ENCODE data around the gene TAC3.
A peak's percentile ranks its signal among the peaks of the same experiment; 100 is the strongest.
"Not testable (repeated sequence)": the region's sequence is repeated elsewhere in the genome, so short reads cannot be mapped to it uniquely, and the experiment has no call there.

TAC3 gene

DNA sequence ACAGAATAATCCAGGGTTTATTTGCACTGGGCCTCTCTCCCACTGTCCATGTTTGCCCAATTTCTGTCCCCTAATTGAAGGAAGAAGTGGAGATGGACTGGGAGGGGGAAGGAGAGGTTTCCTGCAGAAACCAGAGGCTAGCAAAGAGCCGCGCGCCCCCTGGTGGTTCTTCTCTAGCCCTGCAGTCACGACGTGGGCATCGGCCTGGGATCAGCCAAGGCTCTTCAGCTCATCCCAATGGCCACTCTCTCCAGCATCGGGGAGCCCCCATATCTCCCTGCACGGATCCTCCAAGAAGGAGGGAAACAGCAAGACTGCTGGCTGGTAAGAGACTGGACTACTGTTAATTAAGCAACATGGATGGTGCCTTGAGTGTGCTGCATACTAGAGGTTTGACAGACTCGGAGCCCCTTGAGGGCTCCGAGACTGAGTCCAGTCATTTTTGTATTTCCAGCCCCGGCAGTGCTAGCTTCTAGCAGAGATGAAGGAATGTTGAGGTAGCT, 28.7 kb downstream of the TAC3 start:
- no peaks in the 10 kb centered on the region for H3K9me3 Mint-ChIP-seq
- ATAC-seq (peak; percentile 72), DNase-seq (ENCODE audit: low spot score in 2 of 2) (peak; percentile 68 to 84)
- H3K27ac Mint-ChIP-seq = no peak overlapping the region
- H3K4me3 Mint-ChIP-seq = no peak overlapping the region
- H3K36me3 Mint-ChIP-seq = no peaks in the 10 kb centered on the region
- H3K4me1 Mint-ChIP-seq = peaks cover 21% of the 10 kb centered on the region

DNA sequence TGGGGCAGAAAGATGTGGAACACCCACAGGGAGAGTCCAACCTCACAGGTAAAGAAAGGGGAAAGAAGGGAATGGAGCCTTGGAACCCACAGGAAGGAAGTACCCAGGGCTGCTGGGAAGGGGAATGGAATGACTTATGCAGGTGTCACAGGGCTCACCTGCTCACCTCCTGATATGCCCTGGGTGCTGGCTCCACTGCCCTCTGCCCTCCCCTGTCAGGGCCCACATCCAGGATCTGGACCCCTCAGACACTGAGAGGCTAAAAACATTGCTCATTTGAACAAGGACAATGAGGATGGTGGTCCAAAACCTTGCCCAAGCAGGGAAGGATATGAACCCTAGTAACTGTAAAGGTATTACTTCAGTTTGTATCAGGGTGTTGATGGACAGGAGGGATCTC, 29.3 kb downstream of the TAC3 start:
- H3K9me3 Mint-ChIP-seq = no peaks in the 10 kb centered on the region
- H3K36me3 Mint-ChIP-seq = no peaks in the 10 kb centered on the region
- H3K4me1 Mint-ChIP-seq = peaks cover 21% of the 10 kb centered on the region

DNA sequence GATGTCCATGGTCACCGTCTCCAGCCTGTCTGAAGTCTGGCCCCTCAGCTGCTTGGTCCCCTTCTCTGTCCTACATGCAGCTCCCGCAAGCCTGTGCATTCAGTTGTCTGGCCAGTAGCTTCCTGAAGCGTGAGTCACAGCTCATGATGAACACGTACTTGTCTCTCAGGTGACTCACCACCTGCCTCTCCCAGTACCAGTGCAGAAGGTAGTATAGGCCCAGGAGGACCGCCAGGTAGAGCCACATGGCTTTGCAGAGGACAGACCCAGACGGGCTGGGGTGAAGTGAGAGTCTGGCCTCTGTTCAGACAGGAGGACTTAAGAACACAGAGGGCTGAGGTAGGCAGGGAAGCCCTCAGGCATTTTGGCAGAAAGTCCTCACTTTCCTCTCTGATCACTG, 30.6 kb downstream of the TAC3 start:
- not testable (repeated sequence) for H3K36me3 Mint-ChIP-seq; H3K27ac Mint-ChIP-seq; DNase-seq (ENCODE audit: low spot score in 2 of 2); H3K9me3 Mint-ChIP-seq; H3K4me3 Mint-ChIP-seq
- peaks cover 13% of the 10 kb centered on the region for H3K4me1 Mint-ChIP-seq
- ATAC-seq = peak; percentile 85

More for the DNA sequence above, 29.3 kb downstream of the TAC3 start:
- peak overlapping the region; percentile 42 for H3K27ac Mint-ChIP-seq
- no peak for DNase-seq (ENCODE audit: low spot score in 2 of 2)
- H3K4me3 Mint-ChIP-seq = no peak overlapping the region
- no peak for ATAC-seq

DNA sequence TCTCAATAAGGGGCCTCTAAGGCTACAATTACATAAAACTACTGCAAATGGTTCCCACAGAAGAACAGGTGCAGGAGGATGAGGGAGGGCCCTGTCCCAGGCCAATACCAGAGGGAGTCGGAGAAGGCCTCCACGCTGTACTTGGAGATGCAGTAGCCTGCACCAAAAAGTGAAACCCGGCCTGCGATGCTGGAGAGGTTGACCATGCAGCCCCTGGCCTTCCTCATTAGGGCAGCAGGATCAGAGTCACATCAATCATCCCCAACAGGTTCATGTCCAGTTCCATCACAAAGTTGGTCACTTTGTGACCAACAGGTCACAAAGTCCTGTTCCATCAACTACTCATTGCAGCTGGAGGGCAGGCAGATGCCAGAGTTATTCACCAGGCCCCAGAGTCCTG, 32.9 kb downstream of the TAC3 start:
- Mint-ChIP-seq H3K27ac (no peak overlapping the region), H3K9me3 (no peaks in the 10 kb centered on the region), H3K4me3 (no peak overlapping the region), H3K36me3 (no peaks in the 10 kb centered on the region), H3K4me1 (peaks cover 13% of the 10 kb centered on the region)
- DNase-seq (ENCODE audit: low spot score in 2 of 2) (no peak), ATAC-seq (no peak)

DNA sequence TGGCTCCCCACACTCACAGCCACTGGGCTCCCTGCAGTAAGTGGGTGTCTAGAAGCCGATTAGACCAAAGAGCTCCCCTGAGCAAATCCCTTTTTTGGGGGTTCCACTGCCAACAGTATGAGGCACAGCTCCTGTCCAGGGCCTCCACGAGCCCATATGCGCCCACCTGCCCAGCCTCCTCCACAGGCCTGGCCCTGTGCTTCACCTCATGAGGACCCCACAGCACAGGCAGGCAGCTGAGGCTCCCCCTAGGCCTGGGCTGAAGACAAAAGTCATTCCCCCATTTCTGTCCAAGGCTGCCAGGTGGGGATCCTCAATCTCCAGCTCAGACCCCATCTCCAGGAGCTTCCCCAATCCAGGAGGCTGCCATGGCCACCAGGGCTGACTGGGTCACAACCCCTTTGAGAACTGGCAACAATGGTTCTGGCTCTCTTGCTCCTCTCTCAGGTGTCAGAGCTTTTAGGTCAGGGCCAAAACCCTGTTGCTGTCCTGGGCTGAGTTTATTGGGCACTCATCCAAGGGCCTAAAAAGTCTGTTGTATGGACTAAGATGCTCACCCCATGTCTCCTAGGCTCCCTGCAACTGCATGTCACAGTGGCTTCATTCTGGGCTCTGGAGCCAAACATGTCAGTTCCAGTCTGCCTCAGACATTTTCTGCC, 33.6 kb downstream of the TAC3 start:
- H3K9me3 Mint-ChIP-seq; DNase-seq (ENCODE audit: low spot score in 2 of 2); ATAC-seq; H3K27ac Mint-ChIP-seq; H3K4me3 Mint-ChIP-seq; H3K36me3 Mint-ChIP-seq: not testable (repeated sequence)
- H3K4me1 Mint-ChIP-seq = peaks cover 13% of the 10 kb centered on the region

DNA sequence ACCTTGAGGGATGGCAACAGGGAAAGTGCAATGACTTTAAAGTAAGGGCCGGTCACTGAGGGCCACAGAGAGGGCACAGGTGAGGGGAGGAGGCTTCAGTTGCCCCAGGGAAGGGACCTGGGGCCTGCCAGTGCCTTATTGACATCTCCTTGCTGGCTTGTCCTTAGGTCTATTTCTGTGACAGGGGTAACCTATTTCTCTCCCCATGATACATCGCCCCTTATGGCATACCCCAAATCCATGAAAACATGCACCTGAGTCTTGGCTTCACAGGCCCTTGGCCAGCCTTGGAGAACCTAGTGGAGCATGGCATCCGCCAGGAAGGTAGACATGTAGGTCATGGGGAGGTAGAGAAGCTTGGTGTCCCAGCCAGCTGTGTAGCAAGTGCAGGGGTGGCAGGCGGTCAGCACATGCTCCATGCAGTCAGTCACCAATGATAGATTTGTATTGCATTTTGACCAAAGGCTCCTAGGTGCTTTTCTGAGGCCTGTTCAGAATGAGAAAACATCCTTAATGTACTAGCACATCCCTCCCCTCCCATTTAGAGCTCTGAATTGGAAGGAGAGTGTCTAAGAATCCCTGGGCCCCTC, 35.3 kb downstream of the TAC3 start:
- Mint-ChIP-seq H3K4me3 (no peak overlapping the region), H3K36me3 (no peaks in the 10 kb centered on the region), H3K4me1 (peaks cover 5% of the 10 kb centered on the region), H3K9me3 (no peaks in the 10 kb centered on the region), H3K27ac (peak overlapping the region; percentile 54)
- no peak for DNase-seq (ENCODE audit: low spot score in 2 of 2)
- ATAC-seq = no peak

DNA sequence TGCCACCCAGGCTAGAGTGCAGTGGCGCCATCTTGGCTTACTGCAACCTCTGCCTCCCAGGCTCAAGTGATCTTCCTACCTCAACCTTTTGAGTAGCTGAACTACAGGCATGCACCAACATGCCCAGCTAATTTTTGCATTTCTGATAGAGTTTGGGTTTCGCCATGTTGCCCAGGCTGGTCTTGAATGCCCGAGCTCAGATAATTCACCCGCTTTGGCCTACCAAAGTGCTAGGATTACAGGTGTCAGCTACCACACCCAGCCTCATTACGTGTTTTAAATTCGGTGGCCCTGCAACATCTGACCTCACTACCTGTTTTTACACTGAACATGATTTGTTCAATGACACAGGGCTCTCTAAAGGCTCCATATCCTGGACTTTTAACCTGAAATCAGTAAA, 36.1 kb downstream of the TAC3 start:
- H3K27ac Mint-ChIP-seq = peak overlapping the region; percentile 20
- ATAC-seq = no peak

DNA sequence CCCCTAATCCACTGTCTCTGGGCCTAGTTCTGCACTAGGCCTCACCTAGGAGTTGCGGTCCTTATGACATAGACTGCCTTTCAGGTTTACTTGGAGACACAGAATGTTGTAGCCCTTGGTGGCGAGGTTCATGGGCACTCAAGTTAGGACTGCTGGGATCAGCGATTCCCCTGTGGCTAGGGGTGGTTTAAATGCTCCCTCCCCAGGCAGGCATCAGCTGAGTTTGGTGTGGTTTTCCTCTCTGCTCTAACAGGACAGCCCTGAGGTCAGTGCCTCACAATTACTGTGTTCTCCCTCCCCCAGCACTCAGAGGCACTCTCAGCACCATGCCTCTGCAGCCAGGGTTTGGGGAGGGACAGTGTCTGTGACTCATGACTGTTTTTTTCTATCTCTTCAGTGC, 36.7 kb downstream of the TAC3 start:
- no peaks in the 10 kb centered on the region for H3K4me1 Mint-ChIP-seq
- no peaks in the 10 kb centered on the region for H3K36me3 Mint-ChIP-seq
- ATAC-seq (no peak), DNase-seq (ENCODE audit: low spot score in 2 of 2) (no peak)
- no peaks in the 10 kb centered on the region for H3K9me3 Mint-ChIP-seq
- no peak overlapping the region for H3K27ac Mint-ChIP-seq
- no peak overlapping the region for H3K4me3 Mint-ChIP-seq

More for the DNA sequence above, 36.1 kb downstream of the TAC3 start:
- Mint-ChIP-seq H3K9me3 (no peaks in the 10 kb centered on the region), H3K36me3 (no peaks in the 10 kb centered on the region), H3K4me3 (no peak overlapping the region), H3K4me1 (no peaks in the 10 kb centered on the region)
- DNase-seq (ENCODE audit: low spot score in 2 of 2) = no peak

DNA sequence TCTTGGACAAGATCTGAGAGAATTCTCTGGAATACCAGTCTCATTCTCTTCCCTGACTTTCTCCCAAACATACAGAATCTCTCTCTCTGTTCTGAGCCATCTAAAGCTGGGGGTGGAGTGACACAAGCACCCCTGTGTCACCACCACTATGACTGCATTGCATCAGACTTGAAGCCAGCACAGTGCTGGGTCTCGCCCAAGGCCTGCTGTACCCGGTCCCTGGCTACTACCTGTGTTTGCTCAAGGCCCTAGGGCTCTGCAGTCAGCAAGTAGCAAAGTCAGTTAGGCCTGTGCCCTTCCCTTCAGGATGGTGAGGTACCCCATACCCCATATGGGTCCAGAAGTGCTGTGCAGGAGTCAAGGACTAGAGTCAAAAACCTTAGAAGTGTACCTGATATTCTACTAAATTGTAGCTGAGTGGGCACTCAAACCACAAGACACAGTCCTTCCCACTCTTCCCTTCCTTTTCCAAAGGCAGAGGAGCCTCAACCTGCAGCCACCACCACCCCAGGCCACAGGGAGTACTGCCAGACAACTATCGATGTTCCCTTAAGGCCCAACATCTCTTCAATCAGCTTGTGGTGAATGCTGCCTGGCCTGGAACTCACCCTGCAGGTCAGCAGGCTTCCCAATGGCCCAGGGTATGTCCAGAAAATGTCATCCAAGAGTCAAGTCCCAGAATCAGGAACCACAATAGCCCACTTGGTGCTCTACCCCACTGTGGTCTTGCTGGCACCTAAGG, 37.8 kb downstream of the TAC3 start:
- Mint-ChIP-seq H3K36me3 (no peaks in the 10 kb centered on the region), H3K27ac (no peak overlapping the region), H3K4me1 (no peaks in the 10 kb centered on the region), H3K4me3 (no peak overlapping the region), H3K9me3 (no peaks in the 10 kb centered on the region)
- DNase-seq (ENCODE audit: low spot score in 2 of 2) = no peak
- ATAC-seq = no peak

DNA sequence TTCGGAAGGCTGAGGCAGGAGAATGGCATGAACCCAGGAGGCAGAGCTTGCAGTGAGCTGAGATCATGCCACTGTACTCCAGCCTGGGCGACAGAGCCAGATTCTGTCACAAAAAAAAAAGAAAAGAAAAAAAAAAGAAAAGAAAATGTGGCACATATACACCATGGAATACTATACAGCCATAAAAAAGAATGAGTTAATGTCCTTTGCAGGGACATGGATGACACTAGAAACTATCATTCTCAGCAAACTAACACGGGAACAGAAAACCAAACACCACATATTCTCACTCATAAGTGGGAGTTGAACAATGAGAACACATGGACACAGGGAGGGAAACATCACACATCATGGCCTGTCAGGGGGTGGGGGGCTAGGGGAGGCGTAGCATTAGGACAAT, 39.0 kb downstream of the TAC3 start:
- not testable (repeated sequence) for ATAC-seq; DNase-seq (ENCODE audit: low spot score in 2 of 2); H3K36me3 Mint-ChIP-seq; H3K4me1 Mint-ChIP-seq; H3K4me3 Mint-ChIP-seq; H3K27ac Mint-ChIP-seq; H3K9me3 Mint-ChIP-seq

DNA sequence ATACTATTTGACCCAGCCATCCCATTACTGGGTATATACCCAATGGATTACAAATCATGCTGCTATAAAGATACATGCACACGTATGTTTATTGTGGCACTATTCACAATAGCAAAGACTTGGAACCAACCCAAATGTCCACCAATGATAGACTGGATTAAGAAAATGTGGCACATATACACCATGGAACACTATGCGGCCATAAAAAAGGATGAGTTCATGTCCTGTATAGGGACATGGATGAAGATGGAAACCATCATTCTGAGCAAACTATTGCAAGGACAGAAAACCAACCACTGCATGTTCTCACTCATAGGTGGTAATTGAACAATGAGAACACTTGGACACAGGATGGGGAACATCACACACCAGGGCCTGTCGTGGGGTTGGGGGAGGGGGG, 42.1 kb downstream of the TAC3 start:
- ATAC-seq; H3K4me1 Mint-ChIP-seq; H3K36me3 Mint-ChIP-seq; DNase-seq (ENCODE audit: low spot score in 2 of 2); H3K27ac Mint-ChIP-seq; H3K9me3 Mint-ChIP-seq; H3K4me3 Mint-ChIP-seq: not testable (repeated sequence)

DNA sequence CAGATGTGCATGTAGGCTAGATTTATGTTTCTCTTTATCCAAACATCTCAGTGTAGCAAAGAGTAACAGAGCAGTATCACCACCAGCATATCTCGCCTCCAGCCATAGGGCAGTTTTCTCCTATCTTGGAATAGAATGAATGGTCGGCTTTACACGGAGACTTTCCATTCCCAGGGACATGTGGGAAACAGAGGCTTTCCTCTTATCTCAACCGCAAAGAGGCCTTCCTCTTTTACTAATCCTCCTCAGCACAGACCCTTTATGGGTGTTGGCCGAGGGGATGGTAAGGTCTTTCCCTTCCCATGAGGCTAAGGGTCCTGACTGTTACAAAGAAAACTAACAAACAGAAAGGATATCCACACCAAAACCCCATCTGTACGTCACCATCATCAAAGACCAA, 47.4 kb downstream of the TAC3 start:
- not testable (repeated sequence) for H3K36me3 Mint-ChIP-seq; ATAC-seq; DNase-seq (ENCODE audit: low spot score in 2 of 2); H3K4me3 Mint-ChIP-seq; H3K4me1 Mint-ChIP-seq; H3K27ac Mint-ChIP-seq; H3K9me3 Mint-ChIP-seq

DNA sequence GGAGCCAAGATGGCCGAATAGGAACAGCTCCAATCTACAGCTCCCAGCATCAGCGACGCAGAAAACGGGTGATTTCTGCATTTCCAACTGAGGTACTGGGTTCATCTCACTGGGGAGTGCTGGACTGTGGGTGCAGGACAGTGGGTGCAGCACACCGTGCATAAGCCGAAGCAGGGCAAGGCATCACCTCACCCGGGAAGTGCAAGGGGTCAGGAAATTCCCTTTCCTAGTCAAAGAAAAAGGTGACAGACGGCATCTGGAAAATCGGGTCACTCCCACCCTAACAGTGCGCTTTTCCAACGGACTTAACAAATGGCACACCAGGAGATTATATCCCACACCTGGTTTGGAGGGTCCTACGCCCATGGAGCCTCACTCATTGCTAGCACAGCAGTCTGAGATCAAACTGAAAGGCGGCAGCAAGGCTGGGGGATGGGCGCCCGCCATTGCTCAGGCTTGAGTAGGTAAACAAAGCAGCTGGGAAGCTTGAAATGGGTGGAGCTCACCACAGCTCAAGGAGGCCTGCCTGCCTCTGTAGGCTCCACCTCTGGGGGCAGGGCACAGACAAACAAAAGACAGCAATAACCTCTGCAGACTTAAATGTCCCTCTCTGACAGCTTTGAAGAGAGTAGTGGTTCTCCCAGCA, 50.2 kb downstream of the TAC3 start:
- not testable (repeated sequence) for H3K36me3 Mint-ChIP-seq; H3K9me3 Mint-ChIP-seq; DNase-seq (ENCODE audit: low spot score in 2 of 2); H3K4me1 Mint-ChIP-seq; ATAC-seq; H3K27ac Mint-ChIP-seq; H3K4me3 Mint-ChIP-seq

DNA sequence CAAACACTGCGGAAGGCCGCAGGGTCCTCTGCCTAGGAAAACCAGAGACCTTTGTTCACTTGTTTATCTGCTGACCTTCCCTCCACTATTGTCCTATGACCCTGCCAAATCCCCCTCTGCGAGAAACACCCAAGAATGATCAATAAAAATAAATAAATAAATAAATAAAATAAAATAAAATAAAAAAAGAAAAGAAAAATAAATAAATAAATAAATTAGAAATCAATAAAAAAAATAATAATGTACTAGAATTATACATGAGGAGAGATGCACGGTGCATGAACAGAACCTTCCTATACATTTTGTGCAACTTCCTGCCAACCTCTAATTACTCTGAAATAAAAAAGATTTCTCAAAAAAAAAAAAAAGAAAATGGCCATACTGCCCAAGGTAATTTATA, 51.2 kb downstream of the TAC3 start:
- H3K4me1 Mint-ChIP-seq; DNase-seq (ENCODE audit: low spot score in 2 of 2); H3K36me3 Mint-ChIP-seq; ATAC-seq; H3K9me3 Mint-ChIP-seq; H3K4me3 Mint-ChIP-seq; H3K27ac Mint-ChIP-seq: not testable (repeated sequence)

DNA sequence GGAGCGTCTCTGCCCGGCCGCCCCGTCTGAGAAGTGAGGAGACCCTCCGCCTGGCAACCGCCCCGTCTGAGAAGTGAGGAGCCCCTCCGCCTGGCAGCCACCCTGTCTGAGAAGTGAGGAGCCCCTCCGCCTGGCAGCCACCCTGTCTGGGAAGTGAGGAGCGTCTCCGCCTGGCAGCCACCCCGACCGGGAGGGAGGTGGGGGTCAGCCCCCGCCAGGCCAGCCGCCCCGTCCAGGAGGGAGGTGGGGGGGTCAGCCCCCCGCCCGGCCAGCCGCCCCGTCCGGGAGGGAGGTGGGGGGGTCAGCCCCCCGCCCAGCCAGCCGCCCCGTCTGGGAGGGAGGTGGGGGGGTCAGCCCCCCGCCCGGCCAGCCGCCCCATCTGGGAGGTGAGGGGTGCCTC, 52.8 kb downstream of the TAC3 start:
- not testable (repeated sequence) for ATAC-seq, H3K9me3 Mint-ChIP-seq, H3K36me3 Mint-ChIP-seq

More for the DNA sequence above, 52.8 kb downstream of the TAC3 start:
- not testable (repeated sequence) for H3K4me1 Mint-ChIP-seq; DNase-seq (ENCODE audit: low spot score in 2 of 2); H3K4me3 Mint-ChIP-seq; H3K27ac Mint-ChIP-seq

All from stimulated activated effector memory CD8-positive, alpha-beta T cell treated with anti-CD3 and anti-CD28 coated beads, Interleukin-12 subunit alpha, Interleukin-12 subunit beta, amount 100 ng/mL, for 72 hours (primary cell).